Activated effector memory CD4-positive, alpha-beta T cell treated with anti-CD3 and anti-CD28 coated beads, Interleukin-2, amount 50 U/mL, for 16 hours (primary cell): ENCODE results near the gene SLC22A1.
"Not testable (repeated sequence)": the region's sequence is repeated elsewhere in the genome, so short reads cannot be mapped to it uniquely, and the experiment has no call there.

ENCODE experiments used
- DNase-seq: peaks from one replicate; pipeline ENCODE4 v3.0.0-alpha.2; 2020

SLC22A1 gene

DNA sequence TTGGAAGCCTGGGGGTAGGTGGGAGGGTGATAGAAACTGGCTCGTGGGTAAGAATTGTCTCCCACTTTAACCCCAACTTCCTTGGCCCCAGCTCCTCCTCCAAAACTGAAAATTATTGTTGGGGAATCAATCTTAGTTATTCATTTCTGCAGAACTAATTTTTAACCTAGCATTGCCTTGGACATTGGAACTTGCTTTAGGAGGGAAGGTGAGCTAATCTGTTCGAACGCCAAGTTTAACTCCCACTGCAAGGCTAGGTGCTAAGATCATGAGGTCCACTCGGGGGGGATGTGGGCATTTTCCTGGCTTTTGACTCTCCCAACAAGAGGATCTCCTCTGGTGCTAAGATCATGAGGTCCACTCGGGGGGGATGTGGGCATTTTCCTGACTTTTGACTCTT, 3.5 kb downstream of the SLC22A1 start:
- not testable (repeated sequence) for DNase-seq

DNA sequence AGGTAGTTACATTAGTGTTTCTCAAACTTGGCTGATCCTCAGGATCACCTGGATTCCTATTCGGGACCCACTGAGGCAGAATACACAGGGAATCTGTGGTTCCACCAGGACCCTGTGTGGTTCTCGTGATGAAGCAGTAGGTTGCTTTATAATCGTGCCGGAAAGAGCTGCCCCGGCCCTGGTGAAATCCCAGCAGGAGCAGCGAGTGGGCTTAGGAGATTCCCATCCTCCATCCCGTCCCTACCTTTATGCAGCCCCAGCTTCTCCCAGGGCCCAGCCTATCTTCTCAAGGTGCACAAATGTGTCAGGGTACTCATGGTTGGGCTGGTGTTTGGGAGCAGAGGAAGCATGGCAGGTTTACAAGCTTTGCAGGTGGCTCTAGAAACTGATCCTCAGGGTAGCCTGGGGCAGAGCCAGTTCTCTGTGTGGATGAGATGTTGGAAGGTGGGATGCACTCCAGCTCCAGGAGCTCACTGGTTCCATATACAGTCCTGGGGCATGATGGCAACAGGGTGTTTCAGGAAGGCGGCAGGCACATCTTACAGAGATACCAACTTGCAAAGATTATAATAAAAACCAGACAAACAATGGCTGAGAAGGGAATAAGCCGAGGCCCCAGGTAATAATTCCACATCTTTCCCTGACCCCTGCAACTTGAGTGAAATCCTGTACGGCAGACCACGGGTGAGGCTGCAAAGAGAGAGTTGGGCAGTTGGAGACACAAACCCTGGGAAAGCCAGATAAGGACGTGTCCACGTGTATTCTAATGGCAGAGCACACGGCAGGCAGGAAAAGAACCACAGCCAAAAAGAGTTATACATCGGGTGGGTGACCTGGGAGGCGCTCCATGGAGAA, 5.9 kb downstream of the SLC22A1 start:
- peak; percentile 31 for DNase-seq

DNA sequence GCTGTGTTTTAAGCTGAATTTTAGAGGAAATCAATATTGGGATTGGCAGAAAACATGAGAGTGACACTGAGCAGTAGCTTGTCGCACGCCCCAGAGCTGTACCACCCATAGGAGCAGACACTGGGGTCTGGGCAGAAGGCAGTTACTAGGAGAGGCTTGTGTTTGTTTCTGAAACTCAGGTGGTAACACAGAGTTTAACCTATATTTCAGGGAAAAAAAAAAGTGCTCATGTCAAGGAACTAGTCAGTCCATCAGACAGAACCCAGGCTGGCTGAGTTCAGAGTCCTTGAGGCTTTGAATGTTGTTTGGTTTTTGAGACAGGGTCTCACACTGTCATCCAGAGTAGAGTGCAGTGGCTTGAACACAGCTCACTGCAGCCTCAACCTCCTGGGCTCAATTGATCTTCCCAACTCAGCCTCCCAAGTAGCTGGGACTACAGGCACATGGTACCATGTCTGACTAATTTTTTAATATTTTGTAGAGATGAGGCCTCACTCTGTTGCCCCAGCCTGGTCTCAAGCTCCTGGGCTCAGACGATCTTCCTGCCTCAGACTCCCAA, 6.6 kb downstream of the SLC22A1 start:
- no peak for DNase-seq

DNA sequence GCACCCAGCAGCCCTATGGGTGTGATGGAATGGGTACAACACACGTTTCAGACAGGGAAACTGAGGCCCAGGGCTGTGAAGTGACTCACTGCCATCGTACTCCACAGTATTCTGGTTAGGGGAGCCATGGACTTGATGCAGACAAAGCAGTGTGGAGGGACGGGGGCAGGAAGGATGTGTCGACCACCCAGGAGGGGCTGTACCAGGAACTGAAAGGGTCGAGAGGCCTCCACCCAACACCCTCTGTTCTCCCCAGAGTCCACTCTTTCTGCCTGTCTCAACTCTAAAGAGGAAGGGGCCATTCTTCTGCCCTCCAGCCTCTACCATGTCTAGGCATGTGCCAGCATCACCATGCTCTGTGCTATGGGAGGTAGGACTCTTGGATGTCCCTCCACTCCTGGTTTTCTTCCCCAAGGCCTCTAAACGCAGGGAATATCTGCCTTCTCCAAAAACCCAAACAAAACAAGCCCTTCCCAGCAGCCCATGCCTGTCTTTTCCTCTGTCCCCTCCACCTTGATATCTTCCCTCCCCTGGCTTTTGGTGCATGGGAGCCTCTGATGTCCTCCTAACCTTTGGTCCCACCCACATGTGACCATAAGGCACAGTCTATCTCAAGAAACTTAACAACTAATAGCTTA, 7.4 kb downstream of the SLC22A1 start:
- DNase-seq: peak; percentile 30

DNA sequence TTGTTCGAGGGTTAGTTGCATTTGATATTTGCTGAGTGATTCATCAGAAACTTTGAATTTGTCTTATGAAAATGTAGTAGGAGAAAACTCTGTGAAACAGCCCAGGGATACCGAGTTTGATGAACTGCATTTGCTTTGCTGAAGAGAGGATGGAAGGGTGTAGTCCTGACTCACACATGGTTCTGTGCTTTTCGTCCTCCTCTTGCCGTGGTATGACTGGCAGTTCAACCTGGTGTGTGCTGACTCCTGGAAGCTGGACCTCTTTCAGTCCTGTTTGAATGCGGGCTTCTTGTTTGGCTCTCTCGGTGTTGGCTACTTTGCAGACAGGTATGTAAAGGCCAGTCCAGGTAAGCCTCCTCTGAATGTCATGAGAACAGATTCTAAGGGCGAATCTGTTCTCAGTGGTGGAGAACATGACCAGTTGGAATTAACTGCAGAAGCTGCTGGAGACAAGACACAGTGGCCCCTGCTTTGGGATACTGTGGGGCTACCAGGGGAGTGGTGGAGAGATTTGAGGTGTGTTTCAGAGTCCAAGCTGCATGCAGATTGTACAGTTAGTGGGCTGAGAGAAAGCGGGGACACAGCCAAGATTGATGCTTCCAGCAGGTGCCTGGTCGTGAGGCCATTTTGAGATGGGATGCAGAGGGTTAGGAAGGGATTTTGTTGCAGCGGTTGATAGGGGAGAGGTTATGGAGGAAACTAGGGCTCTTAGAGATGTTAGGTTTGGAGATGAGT, 8.4 kb downstream of the SLC22A1 start:
- peak; percentile 8 for DNase-seq

DNA sequence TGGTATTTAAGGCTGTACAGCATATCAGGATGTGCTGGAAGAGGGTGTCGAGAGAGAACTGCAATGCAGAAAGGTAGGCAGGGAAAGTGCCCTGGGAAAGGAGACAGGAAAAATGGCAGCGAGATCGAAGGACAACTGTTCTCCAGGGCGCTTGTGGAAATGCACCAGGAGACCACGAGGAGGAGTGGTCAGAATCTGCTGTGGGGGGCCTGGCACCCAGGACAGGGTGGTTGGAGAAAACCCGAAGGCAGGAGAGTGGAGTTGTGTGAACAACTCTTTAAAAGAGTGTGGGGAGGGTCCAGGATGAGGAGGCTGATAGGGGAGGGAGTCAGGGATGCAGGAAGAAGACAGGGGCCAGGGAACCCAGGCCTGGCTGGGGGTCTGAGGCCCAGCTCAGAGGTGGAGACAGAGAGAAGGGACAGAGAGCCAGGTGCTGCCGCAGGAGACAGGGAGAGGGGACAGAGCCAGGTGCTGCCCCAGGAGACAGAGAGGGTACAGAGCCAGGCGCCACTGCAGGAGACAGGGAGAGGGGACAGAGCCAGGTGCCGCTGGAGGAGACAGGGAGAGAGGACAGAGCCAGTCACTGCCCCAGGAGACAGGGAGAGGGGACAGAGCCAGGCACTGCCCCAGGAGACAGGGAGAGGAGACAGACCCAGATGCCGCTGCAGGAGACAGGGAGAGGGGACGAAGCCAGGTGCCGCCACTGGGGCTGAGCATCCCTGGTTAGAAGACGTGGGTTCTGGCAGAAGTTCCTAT, 9.3 kb downstream of the SLC22A1 start:
- DNase-seq: no peak

DNA sequence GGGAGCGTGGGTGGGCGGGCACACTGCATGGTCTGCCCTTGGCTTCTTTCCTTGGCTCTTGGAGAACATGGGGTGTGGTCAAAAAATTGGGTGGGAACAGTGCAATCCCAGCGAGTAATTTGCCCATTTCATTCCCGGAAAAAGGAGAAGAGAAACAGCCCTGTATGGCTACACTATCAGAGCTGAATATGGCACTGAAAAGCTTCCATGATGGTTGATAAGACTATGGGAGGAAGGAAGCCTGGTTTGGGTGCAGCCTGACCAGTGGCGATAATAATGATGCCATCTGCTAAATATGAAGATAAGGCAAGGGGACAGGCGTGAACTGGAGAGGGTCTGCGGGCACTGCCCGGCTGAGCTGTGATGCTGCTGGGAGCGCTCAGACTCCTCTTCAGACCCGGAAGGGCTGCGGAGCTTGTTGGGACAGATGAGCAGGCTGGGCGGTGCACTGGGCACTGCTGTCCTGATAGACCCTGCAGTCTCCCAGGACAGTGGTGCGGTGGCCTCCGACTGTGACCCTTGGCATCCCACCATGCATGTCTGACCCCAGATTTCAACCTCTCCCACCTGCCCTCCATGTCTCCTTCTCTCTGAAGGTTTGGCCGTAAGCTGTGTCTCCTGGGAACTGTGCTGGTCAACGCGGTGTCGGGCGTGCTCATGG, 10.2 kb downstream of the SLC22A1 start:
- DNase-seq: no peak

DNA sequence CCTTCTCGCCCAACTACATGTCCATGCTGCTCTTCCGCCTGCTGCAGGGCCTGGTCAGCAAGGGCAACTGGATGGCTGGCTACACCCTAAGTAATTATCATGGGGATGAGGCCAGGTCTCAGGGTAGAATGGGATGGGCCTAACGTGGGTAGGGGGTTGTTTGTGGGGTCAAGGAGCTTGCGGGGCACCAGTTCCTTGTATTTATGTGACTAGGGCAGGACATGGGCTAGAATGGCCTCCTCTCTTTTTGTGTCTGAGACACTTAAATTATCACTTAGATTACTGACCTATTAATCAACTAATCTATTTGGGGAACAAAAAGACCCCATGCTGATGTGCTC, 10.7 kb downstream of the SLC22A1 start:
- DNase-seq: no peak

DNA sequence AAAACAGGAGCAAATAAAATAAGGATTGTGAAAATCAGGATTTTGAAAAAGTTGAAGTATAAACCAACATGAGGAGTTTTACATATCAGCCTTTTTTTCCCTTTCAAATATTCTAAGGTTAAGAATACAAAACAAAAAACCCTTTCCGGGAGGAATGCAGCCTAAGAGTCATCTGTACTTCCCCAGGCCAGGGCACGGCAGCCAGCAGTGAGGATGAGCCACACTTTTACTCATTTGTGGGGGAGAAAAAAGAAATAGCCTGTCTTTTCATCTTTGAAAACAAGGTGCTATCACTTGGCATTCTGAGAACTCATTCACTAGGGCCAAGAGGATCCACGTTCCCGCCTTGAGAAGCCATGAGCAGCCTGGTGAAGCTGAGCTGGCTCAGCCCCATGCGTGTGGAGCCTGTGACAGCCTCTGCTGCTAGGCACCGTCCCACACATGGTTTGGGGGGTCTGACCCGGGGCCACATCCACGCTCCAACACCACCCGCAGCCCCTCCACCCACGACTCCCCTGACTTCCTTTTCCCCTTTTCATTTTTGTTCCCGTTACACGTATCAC, 11.2 kb downstream of the SLC22A1 start:
- no peak for DNase-seq

DNA sequence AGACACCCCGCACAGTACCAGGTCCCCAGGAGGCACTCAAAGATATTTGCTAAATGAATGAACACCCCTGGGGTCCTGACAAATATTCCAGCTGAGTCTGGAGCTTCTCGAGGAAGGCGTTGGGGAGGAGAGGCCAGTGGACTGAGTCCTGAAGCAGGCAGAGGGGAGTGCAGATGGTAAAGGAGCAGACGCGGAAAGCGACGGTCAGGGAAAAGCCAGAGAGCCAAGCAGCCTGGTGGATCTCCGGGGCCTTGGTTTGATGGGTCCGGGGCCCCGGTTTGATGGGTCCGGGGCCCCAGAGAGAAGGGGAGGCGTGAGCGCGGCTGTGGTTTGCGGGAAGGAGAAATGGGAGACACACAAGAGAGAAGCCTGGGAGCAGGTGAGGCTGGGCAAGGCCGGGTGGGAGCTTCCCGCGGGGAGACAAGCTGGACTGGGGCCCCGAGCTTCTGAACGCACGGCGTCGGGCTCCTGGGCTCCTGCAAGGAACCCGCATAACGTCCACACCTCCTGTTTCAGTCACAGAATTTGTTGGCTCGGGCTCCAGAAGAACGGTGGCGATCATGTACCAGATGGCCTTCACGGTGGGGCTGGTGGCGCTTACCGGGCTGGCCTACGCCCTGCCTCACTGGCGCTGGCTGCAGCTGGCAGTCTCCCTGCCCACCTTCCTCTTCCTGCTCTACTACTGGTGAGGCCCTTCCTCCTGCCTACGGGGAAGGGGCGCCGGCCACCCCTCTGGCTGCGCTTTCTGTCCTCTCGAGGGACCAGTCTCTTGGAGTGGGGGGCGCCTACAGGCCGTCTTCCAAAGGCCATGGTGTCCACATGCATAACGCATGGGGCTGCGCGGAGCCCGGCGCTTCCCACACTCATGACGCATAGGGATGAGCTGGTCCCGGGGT, 12.1 kb downstream of the SLC22A1 start:
- DNase-seq: no peak

DNA sequence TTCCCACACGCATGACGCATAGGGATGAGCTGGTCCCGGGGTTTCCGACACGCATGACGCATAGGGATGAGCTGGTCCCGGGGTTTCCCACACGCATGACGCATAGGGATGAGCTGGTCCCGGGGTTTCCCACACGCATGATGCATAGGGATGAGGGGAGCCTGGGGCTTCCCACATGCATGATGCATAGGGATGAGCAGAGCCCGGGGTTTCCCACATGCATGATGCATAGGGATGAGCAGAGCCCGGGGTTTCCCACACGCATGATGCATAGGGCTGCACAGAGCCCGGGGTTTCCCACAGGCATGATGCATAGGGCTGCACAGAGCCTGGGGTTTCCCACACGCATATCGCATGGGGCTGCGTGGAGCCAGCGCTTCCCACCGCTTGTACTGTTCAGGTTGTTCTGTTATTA, 12.7 kb downstream of the SLC22A1 start:
- DNase-seq: peak; percentile 71

DNA sequence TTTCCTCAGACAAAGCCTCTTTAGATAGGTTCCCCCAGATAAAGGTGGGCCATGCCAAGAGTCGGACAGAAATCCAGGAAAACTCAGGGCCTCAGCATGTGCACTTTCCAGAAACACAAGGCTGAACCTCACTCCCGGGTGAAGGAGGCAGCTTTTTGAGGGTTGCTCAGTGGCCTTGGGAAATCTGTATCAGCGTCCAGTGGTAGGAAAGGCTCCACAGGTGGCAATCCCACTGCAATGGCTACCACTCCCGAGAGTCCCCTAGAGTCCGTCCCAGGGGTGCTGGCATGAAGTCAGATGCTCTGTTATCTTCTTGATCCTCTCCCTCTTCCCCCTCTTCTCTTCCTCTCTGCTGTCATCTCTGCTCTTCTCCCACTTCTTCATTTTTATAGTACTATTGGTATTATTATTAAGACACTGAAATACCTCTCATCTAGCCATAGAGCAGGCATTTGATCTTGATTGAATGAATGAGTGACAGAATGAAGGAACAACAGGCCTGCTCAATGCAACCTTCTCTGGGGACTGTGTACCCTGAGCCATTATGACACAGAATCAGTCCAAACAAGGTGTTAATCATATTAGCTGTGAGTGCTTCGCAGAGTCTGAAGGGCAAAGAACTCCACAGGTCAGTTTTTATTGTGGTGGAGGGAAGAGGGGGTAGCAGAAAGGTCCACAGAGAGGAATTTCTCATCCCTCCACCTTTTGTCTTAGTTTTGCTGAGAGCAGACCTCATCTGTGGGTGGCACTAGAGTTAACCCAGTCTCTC, 13.3 kb downstream of the SLC22A1 start:
- no peak for DNase-seq

DNA sequence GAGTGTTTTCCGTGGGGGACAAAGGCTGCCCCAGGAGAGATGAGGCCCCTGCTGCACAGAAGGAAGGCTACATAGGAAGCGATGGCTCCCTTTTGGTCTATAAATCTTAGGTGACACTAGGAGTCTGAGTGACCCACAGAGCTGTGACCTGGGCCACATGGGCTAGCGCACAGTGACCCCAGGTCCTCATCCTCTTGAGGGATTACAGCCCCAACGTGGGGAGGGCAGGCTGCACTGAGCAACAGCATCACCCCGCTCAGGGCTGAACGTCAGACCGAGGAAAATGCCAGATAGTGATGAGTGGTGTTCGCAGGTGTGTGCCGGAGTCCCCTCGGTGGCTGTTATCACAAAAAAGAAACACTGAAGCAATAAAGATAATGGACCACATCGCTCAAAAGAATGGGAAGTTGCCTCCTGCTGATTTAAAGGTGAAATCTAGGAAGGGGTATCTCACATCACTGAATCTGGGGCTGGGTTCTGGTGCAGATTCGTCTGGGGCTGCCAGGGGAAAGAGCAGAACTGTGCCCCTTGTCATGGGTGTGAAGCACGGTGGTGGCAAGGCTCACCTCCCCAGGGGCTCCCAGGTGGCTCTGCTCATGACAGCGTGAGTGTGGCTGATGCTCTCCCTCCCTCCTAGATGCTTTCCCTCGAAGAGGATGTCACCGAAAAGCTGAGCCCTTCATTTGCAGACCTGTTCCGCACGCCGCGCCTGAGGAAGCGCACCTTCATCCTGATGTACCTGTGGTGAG, 14.5 kb downstream of the SLC22A1 start:
- DNase-seq: no peak

DNA sequence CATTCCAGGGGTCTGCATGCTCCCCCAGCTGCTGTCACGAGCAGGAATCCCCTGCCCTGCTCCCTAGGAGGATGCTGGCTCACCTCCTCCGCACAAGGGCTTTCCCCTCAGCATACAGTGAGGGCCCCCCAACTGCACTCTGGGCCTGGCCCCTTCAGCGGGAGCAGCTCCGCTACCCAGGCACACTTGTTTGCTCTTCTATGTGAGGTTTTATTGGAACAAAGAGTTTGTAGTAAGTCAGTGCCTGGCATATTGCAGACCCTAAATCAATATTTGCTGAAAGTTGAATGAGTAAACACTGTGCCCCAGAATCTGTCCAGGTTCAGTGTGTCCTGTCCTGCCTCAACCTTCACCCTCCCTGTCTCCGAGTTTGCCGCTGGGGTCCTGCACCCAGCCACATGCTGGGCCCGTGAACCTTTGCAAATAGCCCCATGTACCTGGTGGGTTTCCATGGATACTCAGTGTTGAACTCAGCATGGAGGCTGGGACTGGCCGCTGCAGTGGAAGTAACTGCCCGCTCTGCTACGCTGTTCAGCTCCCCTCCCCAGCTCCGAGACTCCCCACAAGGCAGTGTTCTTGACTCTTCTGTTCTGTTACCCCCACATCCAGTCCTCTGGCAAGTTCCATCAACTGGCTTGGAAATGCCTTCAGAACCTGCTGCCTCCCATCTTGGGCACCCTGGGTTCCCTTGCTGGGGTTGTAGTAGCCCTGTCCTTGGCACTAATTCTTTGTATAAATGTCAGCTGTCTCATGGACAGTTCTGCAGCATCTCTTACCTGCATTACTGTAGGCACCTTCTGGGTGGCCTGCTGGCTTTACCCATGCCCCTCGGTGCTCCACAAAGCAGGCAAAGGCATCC, 15.7 kb downstream of the SLC22A1 start:
- no peak for DNase-seq

DNA sequence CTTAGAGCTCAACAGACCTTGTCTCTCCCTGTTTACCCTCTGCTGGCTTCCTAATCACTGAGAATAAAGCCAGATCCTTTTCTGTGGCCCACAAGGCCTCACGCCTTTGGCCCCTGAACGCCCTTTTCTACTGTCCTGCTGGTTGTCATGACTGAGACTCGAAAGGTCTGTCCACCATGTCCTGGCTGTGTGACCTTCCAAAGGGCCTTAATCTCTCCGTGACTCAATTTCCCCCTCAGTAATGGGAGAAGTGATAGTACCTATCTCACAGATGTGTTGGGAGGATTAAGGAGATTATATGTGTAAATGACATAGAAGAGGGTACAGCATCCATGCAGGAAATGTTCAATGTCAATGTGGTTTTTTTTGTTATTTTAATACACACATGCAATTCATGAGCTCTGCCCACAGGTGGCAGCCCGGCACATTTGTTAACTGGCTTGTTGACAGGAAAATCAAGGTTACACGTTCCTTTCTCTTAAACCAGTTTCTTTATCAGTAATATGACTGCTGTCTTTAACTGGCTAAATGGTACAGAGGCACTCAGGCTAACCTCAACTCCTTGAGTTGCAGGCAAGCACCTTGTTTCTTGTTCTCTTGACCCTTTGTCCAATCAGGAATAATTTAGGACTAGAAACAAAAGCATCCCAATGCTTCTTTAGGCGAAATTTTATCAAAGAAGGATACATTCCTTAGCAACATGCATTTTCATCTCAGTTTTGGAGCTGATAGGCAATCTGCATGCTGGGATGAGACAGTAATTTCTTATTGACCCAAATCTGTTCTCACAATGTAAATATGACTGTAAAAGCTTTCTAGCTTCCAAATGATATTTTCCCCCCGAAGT, 16.6 kb downstream of the SLC22A1 start:
- peak; percentile 83 for DNase-seq

DNA sequence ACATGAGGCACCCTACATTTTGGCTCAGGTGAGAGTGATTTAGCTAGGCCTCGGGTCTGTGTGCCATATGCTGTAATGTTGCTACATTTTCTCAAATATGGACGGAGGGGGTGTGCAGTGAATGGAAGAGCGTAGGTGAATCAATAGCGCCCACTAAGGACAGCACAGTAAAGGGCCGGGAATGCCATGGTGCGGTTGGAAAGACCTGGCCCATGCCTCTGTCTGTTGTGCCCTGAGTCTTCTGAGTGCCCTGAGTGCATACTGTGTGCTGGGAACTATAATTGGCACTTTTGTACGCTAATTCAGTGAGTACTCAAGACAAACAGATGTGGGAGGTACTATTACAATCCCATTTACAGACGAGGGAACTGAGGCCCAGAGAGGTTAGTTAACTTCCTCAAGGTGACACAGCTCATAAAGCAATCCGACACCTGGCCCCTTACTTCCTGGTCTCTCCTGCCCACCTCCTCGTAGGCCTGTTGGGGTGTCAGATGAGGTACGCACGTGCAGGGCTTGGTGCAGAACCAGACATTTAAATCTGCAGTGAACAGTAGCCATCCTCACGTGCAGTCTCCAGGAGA, 17.3 kb downstream of the SLC22A1 start:
- DNase-seq: no peak

DNA sequence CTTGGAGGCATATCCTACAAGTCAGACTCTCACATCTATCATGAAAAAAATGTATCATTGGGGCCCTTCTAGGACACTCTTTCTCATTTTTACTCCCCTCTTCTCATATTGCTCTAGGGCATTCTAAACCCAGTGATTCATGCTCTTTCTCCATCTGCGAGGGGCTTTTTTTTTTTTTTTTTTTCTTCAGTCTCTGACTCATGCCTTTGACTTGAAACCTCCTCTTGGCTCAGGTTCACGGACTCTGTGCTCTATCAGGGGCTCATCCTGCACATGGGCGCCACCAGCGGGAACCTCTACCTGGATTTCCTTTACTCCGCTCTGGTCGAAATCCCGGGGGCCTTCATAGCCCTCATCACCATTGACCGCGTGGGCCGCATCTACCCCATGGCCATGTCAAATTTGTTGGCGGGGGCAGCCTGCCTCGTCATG, 17.8 kb downstream of the SLC22A1 start:
- no peak for DNase-seq
